ENCODE measurements around the gene C17orf100.
A peak's percentile ranks its signal among the peaks of the same experiment; 100 is the strongest.
"Not testable (repeated sequence)": the region's sequence is repeated elsewhere in the genome, so short reads cannot be mapped to it uniquely, and the experiment has no call there.

C17orf100 gene

DNA sequence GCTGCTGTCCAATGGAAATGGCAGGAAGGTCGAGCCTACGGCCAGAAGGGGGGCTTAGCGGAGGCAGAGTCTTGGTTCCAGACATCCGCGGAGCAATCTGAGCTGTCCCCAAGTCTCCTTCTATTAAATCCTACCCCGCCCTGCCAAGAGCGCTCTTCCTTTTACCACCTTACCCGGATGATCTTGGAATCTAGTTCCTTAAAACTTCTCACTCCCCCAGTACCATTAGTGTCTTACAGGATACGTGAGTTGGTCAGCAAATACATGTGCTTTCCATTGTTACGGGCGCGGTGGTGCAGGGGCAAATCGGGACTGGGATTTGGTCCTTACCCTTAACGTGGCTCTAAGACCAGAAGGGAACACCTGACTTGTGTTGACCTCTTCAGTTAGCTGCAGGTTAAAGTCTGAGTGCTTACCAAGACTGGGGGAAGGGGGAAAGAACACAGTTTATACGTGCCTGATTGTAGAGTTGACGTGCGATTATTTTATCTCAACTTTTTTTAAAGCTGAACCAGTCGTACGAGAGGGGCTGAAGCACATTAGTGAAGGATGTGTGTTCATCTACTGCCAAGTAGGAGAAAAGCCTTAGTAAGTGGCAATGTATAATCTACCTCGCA, 10.2 kb upstream of the C17orf100 start:
- no peak for DNase-seq

DNA sequence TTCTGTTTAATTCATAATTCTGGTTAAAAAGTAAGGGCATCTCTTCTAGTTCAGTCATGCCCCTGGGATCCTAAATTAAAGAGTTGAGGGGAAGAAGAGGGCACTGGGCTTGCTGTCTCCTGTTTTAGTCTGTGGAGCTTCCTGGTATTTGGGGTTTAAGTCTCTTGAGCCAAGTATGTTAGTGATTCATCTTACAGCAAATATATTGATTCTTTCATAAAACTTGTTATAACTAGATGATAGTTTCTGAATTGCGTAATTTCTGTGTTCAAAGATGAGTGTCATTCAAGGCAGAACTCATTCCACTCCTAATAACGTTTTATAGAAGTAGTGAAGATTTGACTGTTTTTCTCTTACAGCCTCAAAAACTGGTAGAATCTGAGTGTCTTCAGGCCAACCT, 9.0 kb upstream of the C17orf100 start:
- no peak for DNase-seq

DNA sequence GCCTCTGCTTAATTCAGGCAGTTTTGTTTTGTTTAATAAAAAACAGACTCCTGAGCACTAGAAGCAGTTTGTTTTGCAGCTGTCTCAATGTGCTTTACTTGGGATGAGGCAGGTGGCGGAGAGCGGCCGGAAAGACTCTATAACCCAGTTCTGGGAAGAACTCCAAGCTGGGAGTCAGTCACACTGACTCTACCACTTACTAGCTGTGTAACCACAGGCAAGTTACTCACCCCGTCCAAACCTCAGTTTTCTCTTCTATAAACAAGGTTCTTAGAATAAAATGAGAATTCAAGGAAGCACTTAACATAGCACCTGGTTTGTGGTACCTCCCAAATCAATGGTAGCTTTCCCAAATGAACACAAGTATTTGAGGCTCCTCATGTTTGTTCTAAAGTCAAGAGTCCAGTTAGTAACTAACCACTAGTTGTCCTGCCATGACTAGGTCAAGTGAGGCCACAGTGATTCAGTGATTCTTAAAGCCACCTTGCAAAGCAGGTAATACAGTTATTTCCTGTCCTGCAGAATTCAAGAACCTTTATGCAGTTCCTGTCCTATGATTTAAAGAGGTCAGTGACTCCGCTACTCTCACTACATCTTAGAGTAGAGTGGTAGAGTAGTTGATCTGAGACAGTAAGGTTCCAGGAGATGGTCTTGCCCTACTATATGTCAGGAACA, 8.0 kb upstream of the C17orf100 start:
- peak; percentile 57 for DNase-seq

DNA sequence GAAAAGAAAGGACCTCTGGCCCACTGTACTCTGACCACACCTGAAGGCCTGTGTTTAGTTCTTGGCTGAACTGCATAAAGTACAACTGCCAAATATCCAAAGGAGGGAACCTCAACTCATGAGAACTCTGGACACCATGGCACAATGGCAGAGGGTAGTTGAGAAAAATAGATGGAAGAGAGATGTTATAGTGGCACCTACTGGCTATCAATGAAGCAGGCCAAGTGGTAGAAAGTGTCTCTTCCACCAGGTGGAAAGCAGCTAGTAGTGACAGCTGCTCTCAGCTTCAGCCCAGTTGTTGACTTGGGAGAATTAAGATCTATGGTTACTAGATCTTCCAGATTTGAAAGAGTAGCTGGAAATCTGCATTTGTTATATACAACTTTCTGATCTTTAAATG, 3.4 kb upstream of the C17orf100 start:
- no peak for DNase-seq

DNA sequence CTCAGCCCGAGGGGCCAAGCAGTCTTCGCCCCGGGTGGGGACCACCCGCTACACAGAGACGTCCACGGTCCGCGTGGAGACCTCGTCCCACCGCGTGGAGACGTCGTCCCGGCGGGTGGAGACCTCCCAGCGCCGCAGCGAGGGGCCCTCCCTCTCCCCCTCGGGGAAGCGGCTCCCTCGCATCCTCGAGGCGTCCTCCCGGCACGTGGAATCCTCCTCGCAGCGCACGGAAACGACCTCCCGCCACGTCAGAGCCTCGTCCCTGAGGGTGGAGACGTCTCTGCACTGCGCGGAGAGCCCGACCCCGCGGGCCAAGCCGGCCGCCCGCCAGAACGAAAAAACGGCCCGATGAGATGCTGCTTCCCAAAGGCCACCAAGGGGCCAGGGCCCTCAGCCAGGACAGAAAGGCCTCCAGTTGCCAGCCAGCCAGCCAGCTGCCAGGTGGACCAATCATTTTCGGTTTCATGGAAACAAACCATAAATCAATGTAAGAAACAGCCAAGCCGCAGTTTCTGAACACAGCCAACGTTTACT, 424 bp downstream of the C17orf100 start:
- DNase-seq: peak; percentile 28

DNA sequence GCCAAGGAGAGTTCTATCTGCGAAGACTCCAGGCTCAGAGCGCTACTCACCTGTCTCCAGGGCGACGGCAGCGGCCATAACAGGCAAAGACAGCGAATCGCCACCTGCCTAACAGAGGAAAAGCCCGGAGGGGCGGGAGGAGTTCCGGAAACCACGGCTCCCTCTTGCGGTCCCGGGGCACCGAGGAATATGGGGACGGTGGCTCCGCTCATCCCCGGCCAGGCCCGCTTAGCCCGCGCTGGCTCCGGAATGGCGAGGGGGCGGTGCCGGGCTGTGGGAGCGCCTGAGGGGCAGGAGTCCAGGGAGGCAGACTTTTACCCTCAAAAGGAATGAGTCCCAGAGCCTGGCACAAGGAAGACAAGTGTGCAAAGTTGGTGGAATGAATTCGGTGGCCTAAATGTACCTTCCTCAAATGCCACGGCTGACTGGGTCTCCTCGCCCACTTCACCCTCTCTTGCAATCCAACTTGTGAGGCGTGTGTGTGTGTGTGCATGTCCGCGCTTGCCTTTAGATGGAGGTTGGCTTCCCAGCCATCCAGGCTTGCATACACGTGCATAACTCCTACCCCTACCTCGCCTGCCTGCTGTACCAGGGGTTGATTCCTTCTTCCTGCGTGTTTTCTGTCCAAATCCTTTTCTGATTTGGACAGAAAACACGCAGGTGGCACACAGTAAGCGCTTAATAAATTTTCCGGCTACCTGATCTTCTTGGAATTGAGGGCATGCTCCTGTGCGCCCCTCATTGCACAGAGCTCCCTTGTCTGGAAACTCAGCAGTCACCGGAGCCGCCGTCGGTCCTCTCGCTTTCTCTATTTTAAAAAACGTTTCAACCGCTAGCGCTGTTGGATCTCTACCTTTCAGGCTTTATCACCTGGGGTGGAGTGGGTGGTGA, 3.5 kb downstream of the C17orf100 start:
- no peak for DNase-seq

DNA sequence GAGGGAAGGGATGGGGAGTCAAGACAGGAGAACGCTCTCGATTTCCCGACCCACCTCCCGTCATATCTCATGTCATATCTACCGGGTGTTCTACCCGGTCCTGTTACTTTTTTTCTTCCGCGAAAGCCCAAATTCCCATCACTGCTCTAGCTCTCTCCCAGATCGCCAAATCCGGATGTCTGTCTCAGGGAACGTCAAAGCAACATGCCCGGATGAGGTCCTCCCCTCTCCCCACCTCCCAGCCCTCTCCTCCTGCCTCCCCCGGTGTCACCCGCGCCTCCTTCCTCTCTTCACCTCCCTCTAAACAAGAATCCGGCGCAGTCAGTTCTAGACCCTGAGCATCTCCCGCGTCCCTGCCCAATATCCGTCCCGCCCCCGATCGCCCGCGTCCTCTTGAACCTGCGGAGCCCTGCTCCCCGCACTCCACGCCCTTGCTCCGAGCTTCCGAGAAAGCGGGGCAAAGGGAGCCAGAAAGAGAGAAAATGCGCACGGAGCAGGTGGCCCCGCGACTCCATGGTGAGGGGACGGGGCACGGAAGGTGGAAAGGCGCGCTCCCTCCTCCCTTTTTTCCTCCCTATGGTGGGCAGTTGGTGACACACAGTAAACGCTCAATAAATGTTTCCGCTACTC, 4.3 kb downstream of the C17orf100 start:
- DNase-seq: not testable (repeated sequence)

DNA sequence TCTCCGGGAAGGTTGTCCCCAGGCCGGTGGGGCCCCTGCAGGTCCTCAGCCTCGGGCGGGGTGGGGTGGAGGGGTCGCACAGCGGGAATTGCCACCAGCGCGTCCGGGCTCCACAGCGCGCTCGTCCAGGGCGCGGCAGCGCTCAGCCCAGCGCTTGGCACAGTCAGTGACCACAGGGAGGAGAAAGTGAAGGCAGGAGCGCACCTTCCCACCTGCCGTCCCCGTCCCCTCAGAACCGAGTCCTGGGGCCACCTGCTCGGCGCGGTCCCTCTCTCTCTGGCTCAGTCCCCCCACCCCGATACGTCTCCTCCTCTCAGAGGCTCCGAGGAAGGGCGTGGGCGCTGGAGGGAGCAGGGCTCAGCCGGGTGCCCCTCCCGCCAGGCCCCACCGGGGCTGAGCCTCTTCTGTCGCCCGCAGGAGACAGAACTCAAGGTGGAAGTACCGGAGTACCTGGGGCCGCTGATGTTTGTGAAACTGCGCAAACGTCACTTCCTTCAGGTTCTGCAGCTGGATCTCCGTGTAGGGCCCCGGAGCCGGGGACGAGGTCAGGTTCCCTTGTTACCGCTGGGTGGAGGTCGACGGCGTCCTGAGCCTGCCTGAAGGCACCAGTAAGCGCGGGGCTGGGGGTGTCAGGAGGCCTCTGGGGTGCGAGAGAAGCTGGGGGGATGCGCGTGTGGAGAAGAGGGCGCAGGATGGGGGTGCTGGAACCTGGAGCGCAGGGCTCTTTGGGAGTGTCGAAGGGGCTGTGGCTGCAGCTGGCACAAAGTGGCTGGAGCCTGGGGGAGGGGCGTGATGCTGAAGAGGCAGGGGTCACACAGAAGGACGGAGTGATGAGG, 5.5 kb downstream of the C17orf100 start:
- DNase-seq: not testable (repeated sequence)

DNA sequence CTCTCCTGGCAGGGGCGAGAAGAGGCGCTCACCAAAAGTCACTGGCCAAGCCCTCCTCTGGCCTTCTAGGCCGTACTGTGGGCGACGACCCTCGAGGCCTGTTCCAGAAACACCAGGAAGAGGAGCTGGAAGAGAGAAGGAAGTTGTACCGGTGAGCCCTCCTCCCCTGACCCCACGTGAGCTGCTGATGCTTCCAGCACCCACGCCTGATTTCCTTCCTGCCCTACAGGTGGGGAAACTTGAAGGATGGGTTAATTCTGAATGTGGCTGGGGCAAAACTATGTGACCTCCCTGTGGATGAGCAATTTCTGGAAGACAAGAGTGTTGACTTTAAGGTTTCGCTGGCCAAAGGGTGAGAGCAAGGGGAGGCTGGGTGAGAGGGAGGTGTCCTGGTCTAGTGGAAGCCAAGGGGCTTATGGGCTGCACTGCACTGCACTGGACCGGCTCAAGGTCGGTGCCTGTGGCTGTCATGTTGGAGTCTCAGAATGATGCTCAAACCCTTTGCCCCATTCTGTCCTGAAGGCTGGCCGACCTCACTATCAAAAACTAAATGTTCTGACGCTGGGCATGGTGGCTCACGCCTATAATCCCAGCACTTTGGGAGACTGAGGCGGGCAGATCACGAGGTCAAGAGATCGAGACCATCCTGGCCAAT, 6.2 kb downstream of the C17orf100 start:
- DNase-seq: no peak

DNA sequence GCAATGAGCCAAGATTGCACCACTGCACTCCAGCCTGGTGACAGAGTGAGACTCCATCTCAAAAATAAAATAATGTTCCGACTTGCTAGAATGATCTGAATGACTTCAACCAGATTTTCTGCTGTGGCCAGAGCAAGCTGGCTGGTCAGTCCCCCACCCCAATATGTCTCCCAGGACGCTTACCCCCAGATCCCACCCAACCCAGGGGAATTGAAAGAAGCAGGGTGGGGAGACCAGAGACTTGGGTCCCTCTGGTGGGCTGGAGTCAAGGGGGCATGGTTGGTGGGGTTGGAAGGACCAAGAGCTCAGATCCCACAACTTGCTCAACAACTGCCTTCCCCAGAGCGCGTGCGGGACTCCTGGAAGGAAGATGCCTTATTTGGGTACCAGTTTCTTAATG, 6.8 kb downstream of the C17orf100 start:
- DNase-seq: not testable (repeated sequence)

DNA sequence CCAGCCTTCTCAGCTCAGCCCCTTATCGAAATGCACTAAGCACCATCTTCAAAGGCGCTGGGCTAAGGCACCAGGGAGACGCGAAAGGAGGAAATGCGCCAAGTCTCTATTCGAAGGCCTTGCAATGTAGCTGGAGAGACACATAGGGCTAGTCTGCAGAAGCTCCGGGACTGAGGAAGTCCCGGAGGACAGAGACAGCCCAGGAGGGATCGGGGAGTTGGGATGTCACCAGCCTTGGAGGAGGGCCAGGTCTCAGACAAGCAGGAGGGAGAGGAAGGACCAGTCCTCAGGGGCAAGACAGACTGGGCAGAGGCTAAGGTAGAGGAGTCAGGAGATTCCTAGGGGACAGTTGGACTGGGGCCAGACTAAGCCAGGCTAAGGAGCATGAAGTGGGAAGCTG, 8.5 kb downstream of the C17orf100 start:
- DNase-seq: no peak

DNA sequence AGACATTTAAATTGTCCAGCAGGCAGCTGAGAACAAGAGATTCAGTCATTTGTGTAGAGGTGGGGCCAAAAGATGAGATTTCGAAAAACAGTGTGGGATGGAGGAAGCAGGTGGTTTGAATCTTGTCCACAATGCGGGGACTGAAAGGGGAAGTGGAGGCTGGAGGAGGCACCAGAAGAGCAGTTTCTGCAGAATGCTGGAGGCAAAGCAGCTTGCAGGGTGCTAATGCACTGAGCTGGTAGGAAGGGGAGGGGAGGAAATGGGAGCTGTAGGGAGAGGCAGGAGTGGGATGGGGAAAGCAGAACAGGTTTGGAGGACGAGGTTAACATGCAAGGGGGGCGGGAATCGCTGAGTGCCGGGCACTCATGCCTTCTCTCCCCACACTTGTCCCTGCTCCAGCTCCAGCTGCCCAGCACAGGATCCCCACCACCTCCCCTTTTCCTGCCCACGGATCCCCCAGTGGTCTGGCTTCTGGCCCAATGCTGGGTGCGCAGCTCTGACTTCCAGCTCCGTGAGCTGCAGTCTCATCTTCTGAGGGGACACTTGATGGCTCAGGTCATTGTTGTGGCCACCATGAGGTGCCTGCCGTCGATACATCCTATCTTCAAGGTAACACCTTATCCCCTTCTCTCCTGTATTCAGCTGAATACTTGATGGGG, 9.4 kb downstream of the C17orf100 start:
- no peak for DNase-seq

DNA sequence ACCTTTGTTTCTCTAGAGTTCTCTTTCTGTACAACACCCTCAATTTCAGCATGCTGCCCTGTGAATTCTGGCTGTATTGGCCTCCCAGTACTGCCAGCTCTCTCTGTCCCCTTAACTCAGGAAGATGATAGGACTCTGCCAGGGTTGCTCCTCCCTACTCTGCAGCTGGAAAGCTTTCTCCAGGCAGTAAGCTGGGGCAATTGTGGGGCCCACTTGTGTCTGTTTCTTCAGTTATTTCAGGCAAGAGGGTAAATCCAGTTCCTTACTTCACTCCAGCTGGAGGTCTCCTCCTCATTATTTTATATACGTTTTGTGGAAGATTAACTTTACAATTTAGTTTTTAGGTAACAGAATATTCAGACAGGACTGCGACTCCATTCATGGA, 9.9 kb downstream of the C17orf100 start:
- no peak for DNase-seq

DNA sequence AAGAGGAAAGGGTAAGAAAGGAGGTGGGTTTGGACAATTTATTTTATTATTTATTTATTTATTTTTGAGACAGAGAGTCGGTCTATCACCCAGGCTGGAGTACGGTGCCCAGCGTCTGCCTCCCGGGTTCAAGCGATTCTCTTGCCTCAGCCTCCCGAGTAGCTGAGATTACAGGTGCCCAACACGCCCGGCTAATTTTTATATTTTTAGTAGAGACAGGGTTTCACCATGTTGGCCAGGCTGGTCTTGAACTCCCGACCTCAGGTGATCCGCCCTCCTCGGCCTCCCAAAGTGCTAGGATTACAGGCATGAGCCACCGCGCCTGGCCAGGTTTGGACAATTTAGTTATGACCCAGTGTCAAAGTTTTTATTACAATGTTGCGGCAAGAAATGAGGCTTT, 11.6 kb downstream of the C17orf100 start:
- DNase-seq: not testable (repeated sequence)

DNA sequence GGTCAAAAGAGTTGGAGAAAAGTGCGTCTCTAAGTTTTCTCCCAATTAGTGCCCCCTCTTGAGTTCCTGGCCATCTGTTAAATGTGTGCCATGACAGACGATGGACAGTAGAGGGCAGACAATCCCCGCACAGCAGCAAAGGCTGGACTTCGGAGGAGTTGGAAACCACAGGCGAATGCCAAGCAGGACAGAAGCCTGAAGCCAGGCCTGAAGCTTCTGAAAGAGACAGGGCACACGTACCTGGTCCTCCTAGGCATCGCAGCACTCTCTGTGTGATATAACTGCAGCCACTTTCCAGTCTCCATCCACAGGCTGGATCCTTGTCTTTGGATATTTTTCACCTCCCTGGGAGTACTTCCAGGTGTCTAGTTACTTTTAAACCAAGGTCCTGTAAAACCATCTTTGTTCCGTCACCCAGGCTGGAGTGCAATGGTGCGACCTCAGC, 14.5 kb downstream of the C17orf100 start:
- peak; percentile 82 for DNase-seq

DNA sequence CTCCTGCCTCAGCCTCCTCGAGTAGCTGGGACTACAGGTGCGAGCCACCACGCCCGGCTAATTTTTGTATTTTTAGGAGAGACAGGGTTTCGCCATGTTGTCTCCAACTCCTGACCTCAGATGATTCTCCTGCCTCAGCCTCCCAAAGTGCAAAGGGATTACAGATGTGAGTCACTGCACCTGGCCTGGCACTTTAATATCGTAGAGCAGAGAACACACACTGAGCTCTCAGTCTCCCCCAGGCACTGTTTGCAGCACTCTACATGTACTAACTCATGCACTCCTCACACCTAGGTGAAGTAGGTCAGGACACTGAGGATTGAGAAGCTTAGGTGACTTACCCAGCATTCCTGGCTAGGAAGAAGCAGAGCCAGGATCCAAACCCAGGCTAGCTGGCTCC, 15.0 kb downstream of the C17orf100 start:
- no peak for DNase-seq

DNA sequence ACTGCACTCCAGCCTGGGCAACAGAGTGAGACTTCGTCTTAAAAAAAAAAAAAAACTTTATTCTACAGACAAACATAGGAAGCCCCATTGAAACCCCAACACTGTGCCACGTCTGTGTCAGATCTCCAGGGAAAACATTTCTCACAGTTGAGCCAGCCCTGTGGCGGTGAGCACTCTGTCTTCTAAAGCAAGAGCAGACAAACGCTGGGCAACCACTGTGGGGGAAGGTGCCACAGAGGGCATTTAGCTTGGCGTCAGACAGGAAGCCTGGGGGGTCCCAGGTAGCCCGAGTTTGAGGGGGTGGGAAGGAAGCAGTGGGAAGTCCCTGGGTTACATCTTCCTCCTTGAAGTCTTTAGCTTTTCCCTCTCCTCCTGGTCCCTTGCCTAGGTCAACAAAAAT, 16.0 kb downstream of the C17orf100 start:
- DNase-seq: no peak

DNA sequence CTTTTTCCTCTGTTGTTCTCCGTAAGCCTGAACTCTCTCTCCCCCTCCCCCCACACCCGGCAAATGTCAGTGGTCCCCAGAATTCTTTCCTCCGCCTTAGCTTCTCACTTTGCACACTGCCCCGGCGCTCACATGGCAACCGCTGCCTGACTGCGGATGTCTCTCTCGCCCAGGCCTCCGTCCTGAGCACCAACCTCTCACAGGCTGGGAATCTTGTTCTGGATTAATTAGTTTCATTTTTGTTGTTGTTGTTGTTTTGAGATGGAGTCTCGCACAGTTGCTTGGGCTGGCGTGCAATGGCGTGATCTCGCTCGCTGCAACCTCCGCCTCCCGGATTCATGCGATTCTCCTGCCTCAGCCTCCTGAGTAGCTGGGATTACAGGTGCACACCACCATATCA, 16.7 kb downstream of the C17orf100 start:
- no peak for DNase-seq

DNA sequence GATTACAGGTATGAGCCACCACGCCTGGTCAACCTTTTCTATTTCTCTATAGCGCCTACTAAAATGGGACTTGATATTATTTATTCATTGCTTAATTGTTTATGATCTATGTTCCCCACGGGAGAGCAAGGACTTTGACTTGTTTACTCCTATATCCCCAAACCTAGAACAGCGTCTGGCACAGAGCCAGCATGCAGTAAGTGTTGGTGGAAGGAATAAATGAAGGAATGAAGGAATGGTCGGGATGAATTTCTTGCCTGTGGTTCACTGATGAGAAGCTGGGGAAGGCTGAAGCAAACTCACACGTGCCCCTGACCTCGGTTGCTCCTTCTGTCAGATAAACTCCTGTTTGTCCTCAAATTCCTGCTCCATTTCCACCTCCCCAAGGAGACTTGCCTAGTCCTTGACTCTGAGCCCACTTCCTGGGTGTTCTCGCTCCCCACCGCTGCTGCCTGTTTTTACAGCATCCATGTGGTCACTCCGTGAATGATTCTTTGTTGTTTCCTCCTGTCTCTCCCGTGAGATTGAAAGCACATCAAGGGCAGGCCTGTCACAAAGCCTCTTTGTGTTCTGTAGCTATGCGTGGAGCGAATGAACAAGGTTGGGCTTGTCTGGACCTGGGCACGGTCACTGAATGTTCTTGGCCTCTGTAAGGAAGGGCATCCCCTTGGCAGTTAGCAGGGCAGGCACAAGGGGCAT, 17.3 kb downstream of the C17orf100 start:
- DNase-seq: no peak
